NCI-H128 (cell line): ENCODE results near the gene GALNTL6.

Experiments used
- DNase-seq: peaks from one replicate; lab custom pipeline; 2025; ENCODE audit not compliant: unreplicated experiment; lab: John Stamatoyannopoulos, UW

GALNTL6 gene

DNA sequence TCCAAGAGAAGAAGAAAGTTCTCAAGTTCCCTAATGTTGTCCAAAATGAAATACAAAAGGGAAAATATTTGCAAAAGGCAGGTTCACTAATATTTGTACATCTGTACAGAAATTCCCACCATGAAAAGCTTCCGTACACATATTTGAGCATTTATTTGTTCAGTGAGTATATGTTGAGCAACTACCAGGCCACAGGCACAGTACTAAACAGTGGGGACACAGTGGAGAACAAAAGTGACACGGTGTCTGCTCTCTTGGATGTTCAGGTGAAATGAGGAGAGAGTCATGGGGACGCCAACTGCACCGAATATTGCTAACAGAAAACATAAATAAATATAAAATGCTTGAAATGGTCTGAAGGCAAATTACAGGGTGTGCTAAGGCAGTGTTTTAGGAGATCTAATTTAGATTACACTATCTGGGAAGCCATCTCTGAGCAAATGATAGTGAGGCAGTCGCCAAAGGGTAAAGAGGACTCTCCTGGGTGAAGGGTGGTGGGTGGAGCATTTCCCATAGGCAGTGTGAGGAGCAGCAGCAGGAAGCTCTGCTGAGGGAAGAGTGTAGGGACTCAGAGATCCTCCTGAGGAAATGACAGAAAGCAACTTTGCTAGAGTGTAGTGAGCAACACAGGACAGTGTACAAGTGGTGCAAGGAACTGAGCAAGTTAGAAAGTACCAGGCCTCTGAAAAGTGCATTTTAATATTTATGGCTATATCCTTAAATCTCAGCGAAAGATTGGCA is 375.2 kb downstream of the GALNTL6 start:
- DNase-seq, result no peak

DNA sequence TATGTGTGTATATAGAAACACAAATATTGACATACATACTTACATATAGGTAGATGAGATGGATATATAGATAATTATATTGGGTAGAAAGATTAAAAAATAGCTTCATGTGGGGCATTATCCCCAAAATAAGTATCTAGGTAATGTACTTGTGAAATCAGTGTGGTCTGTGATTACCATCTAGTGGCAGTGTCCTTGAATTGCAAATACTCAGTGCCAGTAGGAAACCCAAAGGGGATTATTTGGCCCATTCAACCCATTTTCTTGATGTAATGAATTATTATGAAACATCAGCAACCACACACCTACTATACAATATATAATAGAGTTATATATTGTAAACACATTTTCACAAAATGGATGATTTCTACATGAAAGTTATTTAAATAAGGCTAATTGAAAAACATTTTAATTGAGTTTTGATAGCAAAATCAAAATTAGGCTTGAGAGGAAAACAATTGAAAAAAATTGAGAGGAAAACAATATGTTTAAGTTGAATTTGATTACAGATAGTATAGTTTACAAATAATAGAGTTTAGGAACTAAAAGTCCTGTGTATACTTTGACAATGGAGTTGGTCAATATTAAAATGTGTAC is 389.4 kb downstream of the GALNTL6 start:
- no peak for DNase-seq

DNA sequence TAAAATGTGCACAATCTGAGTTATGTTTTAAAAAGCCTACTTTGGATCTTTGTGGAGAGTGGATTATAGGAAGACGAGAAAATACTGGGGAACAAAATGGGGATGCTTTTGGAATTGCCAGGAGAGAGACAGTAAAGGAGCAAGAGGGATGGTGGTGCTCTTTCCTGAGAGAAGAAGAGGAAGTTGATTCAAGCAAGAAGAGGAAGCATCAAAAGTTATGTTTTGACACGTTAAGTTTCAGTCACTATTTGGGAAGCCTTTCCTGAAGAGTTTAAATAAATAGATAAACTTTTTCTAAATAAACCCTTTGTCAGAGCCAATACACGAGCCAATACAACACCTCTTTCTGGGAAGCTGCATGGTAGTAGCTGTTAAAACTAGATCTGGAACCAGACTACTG is 394.1 kb downstream of the GALNTL6 start:
- no peak for DNase-seq

DNA sequence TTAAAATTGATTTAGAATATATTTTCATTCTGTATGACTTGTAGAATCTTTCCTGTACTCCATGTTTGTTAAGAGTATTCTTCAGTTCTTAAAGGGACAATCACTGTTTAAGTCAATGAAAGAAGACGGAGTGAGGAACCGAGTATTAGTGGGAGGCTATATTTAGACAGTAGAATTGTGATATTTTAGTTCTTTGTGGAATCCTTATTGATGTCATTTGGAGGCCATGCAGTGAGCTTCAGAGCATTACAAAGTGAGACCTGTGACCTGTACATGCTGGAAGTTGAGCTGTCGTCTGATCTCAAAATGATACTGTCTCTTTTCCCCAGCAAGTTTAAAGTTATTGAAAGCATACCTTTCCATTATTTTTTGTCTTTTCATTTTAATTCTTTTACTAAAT is 394.7 kb downstream of the GALNTL6 start:
- DNase-seq, result no peak

DNA sequence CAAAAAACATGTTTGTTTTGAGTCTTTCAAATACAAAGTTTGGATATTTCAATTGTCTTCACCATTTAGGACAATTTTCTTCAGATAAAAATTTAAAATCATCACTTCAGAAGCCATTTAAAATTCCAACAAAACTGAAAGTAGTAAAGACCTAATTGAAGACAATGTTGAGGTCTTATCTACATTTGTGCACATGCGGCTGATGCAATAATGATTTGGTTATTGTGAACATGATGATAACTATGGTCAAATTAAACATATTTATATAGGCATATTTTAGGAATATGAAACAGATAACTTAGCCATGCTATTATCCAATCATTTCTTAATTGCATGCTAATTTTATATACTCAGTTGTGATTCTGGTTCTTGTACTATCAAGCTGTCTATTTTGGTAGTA is 407.5 kb downstream of the GALNTL6 start:
- DNase-seq, result no peak

DNA sequence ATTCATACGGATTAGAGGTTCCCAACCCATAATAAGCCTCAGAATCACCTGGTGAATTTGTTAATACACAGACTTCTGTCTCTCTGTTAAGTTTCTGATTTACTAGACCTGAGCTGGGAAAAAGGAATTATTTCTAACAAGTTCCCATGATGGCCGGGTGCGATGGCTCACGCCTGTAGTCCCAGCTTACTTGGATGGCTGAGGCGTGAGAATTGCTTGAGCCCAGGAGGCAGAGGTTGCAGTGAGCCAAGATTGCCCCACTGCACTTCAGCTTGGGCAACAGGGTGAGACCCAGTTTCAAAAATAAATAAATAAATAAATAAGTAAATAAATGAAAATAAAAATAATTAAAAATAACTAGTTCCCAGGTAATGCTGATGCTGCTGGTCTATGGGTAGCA is 412.3 kb downstream of the GALNTL6 start:
- DNase-seq, result no peak

DNA sequence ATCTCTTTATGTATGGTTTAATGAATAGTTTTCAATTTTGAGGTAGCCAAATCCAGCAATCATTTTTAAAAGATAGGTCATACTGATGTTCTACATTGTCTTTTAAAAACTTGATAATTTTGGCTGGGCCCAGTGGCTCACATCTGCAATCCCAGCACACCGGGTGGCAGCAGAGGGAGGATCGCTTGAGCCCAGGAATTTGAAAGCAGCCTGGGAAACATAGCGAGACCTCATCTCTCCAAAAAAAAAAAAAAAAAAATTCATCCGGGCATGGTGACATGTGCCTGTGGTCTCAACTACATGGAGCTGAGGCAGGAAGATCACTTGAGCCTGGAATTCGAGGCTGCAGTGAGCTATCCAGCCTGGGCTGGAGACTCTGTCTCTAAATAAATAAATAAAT is 419.8 kb downstream of the GALNTL6 start:
- DNase-seq, result no peak

DNA sequence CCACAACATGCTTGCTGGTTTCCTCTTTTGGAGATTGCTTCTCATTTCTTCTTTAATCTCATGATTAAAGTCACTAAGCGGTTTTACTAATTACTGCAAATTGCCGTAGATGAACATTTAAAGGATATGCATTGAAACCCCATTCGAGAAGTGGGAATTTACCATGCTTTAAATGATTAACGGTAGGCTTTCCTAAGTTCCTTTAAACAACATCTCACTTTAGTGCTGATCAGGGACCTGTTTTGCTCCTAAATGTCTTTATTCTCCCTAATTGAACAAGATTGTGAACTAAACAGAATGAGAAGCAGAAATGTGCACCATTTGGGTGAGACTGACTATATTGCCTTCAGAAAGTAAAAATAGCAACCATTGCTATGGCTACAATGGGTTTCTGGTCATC is 430.3 kb downstream of the GALNTL6 start:
- no peak for DNase-seq

DNA sequence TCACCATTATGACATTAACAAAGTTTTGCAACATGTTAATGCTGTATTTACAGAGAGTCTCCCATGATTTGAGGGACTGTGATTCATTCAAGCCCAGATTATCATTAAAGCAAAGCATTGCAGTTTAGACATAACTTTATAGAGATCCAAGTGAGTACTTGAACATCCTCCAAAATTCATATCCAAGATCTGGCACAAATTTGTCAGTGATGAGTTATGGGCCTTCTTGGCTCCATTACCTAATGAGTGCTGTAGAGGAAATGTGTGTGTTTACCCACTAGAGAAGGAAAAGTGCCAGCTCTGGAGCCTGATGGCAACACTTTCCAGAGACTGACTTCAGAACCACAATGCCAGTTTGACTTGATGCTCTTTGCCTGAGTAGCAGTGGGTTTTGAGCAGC is 432.3 kb downstream of the GALNTL6 start:
- no peak for DNase-seq

DNA sequence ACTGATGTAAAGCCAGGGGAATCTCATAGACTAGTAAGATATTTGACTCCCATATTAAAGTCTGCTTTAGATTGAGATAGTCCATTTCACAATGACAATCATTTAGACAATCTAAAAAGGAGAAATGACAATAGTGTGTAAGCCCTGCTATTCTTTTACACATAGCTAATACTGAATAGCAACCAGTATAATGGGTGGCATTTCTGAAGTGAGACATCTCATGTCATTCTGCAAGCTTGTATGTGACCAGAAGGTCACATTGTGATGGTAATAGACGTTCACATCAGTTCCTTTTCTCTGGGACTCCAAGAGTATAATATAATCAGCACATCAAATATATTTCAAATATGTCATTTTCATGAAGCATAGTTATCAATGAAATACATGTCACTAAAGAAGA is 440.2 kb downstream of the GALNTL6 start:
- no peak for DNase-seq

DNA sequence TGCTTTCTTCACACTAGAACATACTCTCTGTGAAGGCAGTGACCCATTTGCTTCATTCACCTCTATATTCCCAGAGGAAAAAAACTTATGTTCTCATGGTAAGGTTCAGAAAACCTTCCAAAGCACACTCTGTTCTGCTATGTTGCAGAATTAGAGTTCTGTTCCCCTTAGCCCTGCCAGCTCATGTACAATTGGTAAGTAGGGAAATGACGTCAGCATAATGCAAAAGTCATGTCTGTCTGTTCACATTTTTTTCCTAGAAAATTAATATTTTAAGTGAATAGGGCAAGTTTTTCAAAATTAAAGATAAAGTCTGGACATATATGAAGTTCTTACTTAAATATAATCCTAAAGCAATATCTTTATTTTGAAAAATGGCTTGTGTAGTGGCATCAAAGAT is 443.6 kb downstream of the GALNTL6 start:
- DNase-seq, result no peak

DNA sequence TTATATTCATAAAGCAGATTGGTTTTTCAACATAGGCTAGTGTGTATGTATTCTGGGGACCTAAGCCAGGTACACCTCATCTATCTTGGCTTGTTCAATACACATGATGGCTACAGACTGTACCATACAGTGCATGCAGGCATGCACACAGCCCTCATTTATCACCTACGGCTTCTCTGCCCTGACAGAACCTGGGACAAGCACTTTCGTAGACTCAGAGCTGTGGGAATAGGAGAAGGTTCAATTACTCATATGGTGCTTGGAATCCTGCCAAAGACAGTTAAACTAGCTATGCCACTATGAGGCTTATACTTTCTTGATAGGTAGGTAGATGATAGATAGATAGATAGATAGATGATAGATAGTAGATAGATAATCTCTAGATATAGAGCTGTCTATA is 457.2 kb downstream of the GALNTL6 start:
- peak; percentile 30 for DNase-seq

DNA sequence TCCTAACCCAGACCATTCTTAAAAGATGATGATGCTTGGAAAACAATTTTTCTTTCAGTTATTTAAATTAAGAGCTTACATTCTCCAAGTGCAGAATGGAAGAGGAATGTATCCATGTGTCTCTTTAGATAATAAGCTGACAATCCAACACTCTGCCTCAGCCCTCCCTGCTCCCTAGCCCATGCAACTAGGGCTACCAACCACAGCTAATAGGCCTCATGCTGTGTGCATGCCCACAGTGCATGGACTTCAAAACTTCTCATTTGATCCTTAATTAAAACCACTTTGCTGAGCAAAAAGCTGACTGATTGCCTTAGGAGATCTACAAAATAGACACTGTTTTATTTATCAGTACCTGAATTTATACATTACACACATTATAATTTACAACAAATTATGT is 473.9 kb downstream of the GALNTL6 start:
- DNase-seq, result no peak

DNA sequence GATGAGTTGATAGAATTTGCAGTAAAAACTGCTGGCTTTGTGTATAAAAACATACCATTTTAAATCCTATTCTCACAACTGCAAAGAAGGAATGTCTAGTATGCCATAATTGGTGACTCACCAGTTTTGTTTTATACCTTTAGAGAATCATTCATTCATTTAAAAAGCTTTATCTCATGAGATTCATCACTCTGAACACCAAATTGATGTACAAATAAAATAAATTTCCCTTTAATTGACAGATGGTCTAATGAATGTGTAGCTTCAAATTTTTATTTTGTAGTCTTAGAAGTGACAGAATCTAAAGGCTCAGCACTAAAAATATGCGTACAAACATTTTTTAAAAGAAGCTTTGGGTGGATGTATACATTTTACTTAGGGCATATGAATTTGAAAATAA is 492.5 kb downstream of the GALNTL6 start:
- no peak for DNase-seq

DNA sequence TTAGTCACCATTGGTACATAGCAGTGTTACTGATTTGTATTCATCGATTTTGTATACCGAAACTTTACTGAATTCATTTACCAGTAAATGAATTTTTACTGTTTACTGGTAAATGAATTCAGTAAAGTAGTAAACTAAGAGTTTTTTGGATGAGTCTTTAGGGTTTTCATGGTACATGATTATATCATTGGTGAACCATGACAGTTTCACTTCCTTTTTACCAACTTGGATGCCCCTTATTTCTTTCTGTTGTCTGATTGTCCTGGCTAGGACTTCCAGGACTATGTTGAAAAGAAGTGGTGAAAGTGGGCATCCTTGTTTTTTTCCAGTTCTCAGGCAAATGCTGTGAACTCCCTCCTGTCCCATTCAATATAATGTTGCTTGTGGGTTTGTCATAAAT is 494.9 kb downstream of the GALNTL6 start:
- no peak for DNase-seq

DNA sequence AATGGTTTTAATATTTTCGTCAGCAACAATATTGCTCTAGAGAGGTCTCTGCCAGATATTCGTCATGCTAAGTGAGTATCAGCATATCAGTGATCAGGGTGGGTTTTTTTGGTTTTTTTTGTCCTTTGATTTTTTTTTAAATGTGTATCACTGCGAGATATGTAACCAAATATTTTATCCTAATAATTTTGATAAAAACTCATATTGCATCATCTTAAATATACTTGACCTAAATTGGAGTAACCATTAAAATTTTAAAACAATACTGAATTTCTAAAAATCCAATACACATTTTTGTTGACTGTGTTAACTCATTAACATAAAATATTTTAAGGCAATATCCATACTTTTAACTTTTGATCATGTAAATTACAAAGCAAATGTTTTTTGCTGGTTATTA is 498.5 kb downstream of the GALNTL6 start:
- no peak for DNase-seq

DNA sequence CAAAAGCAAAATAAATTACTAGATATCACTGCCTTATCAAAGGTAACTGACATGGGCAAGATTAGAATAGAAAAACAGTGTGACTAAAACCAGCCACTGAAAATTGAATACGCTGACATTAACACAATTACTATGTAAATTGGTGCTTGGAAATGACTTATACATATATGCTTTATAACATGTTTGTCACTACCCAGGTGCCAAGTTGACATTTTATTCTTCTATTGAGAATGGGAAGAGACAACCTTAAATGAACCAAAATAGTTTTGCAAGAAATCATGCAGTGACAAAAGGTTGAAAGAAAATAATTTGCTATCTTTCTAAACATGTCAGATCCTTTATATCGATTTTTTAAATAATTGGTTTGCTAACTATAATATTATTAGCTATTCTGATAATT is 510.1 kb downstream of the GALNTL6 start:
- DNase-seq, result no peak

DNA sequence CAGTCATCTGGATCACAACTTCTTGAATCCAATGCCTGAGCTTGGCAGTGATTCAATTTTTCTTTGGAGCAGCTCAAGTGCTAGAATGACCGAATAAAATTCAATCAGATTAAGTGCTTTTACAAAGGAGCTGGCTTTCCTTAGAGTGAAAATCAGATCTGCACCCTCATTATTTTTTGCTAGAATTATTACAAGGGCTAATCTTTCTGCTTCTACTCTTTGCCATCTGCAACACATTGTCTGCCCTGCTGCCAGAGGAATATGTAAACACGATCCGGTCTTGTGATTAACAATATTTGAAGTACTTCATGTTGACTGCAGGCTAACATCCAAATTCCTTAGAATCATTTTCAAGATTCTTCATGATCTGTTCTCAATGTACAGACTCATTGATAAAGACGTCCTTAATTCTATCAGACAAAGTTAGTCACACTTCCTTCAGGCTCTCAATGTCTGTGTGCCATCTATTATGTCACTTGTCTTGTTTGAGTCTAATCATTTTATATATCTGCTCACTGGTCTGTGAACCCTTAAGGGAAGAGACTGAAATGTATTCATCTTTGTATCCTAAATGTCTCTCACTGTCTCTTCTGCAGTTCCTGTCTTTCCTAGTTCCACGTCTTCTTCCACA is 531.2 kb downstream of the GALNTL6 start:
- DNase-seq, result peak; percentile 13

DNA sequence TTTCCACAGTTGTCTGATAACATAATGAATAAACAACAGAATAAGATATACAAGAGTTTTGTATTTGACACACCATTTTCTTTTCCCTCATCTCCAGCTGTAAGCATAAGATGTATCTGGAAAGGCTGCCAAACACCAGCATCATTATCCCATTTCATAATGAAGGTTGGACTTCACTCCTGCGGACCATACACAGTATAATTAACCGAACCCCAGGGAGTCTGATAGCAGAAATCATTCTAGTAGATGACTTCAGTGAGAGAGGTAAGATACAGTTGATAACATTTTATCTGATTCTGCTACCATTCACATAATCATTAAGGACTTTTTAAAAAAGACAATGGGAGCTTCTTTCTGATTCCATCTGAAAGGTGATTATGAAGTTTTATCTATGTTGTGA is 535.2 kb downstream of the GALNTL6 start:
- DNase-seq, result no peak

DNA sequence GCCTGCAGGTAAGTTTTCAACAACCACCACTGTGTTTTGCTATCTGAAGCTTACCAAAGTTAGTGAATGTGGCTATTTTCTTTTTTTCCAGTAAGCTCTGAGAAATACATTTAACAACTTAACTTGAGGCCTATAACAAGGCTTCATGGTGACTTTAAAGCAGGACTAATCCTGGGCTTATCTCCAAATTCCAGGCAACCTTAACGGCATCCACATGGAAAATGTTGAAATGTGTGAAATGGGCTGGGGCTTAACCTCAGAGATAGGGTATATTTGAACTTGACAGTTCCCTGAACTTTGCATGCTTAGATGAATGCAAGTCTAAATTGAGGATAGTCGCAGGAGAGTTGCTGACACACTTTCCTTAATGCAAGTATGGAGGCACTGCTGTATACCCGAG is 539.2 kb downstream of the GALNTL6 start:
- DNase-seq, result no peak

DNA sequence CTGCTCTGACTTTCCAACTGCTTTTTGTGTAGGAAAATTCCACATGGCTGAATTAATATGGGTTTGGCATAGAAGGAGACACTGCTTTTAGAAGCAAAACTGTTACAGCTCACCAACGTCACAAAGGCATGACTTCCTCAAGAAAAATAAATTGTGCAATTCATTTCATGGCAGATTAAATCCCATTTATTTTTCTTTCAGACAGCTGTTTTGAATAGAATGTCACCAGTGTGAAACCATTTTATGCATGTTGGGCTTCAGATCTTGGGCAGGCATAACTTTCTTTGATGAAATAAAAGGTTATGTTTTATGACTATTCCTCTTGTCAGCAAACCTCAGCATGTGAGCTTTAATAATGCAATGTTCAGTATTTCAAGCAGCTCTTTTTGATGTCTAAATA is 542.8 kb downstream of the GALNTL6 start:
- no peak for DNase-seq

DNA sequence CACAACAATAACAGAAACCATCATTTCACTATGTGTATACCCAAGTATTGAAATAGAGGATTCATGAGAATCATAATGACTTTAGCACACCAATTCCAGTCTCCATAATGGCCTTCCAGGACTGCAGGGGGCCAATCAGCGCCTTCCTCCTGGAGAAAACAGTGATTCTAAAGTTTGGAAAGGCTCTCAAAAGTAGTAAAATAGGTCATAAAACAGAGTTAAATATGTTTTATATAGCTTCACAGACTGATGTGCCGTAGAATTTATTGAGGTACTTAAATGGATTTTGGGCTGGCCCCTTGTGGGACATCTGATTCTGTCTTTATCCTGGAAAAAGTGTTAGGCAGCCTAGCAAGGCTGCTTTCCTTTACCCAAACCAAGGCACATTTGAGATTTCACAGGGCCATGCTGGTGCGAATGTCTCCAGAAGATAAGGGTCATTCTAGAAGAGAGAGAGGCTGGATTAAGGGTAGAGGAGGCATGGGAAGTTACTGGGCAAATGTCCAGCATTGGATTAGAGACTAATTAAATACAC is 543.9 kb downstream of the GALNTL6 start:
- no peak for DNase-seq
